ENCODE measurements around the gene LOXHD1.

LOXHD1 gene

DNA sequence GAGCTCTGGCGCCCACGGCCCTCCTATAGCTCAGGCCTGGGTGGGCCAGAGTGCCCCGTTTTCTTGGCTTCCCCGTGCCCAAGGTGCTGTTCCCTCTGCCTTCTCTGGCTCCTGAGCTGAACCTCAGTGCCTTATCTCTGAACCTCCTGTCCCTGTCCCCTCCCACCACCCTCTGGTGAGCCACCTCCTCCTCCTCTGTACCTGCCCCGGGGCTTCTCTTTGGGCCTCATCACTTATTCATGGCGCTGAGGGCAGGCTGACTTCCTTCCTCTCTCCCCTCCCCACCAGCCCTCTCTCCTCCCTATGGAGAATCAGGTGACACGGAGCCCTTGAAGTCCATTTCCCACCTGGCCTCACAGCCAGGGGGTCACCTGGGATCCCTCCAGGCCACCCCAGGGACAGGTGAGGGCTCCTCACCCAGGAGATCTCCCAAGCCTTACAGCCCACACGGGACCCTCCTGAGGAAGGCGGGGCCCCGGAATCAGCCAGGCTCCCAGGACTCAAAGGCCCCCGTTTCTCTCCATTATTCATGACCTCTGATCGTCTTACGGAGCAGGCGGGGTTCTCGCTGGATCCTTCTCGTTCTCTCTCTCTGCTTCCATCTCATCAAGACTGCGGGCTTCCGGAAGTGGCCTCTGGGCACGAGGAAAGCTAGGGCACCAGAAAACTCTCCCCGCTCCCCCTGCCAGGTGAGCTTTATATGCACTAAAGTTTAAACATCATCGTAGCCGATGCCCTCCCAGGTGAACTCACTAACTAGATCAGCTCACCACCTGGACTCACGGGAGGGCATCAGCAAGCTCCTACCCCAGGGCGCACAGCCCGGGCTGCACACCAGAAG lies at the start of gene LOXHD1:
TSS of gene LOXHD1 (minus strand) at position 106 of the 841 bp plus-strand sequence. CDS start 187 bp downstream, outside the sequence.
- DNase-seq, result no peak

DNA sequence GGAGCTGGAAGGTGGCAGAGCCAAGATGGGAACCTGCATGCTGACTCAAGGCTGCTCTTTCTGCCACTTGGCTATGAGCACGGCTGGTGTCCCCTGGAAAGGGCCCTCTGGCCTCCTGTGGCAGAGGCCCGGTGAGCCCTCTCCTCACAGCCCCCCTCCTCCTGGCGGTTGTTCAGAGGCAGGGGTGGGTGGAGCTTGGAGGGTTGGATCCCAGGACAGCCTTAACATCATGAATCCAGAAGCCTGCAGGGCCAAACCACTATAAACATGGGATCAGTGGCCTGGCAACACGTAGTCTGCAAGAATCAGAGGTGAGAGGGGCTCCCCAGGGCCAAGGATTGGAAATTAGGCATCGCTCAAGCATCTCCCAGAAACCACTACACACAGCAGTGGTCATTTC lies 48.5 kb upstream of the LOXHD1 start:
- DNase-seq, result no peak

DNA sequence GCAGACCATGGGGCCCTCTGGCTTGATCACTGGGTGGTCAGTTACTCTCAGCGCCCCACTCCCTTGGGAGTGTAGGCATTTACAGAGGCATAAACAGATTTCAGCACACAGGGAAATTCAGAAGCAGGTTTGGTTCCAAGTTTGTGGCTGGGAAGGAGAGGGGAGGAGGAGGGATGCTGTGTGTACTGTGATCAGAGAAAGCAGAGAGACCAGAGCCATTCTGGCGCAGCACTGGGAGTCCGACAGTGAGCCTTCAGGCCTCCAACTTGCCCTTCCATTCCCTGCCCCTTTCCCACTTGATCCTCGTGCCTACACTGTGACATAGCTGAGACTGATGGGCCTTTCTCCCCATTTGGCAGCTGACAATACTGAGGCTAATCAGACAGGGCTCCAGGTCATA lies 47.8 kb upstream of the LOXHD1 start:
- no peak for DNase-seq

GRCh38 chr18:46704189-46704588 lies 47.2 kb upstream of the LOXHD1 start:
- DNase-seq, result no peak

DNA sequence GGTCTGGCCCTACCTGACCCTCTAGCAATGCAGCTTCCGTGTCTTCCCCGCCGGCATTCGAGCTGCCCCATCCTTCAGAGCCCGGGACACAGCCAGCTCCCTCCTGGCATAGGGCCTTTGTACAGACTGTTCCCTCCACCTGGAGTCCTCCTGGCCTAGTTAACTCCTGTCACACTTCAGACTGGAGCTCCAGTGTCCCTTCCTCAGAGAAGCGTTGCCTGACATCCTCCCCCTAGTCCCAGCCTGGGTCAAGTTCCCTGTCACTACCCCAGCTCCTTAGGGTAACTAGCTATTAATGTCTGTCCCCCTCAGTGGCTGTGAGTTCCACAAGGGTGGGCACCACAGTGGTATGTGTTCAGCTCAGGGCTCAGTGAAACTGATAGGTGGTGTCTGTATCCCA lies 45.5 kb upstream of the LOXHD1 start:
- DNase-seq, result no peak

DNA sequence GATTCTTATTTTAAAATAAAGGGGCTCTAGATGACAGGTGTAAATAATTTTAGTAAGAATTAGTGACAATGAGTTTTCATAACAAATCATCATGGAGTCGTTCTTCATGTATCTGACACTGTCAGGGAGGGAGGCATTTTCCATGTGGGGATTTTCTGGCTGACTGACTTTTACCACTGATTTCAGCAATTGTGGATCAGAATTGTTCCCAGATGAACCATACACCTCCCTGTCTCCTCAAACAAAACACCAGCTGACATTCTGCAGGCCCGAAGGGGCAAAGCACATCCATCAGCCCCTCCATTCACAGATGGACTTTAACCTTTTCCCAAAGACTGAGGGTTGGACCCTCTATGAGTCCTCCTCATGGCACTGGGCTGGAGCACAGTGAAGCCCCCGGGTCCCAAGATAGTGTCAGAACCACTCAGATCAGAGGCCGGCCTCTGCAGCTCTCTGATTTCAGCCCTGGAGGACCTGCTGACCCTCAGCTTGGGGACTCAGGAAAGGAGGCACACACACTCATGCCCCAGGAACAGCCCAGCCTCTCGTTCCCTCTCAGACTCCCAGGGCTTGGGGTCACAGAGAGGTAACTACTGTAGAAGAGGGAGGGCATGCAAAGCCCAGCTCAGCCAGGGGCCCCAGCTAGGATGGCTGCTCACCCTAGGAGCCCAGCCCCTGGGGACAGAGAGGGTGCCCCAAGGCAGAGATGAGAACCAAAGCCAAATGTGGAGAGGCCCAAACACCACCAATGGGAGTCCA lies 43.2 kb upstream of the LOXHD1 start:
- no peak for DNase-seq

- DNase-seq, result no peak
These were observed 39.7 kb upstream of the LOXHD1 start for GRCh38 chr18:46696702-46697101.

- DNase-seq, result no peak
These were observed 39.2 kb upstream of the LOXHD1 start for GRCh38 chr18:46696268-46696667.

DNA sequence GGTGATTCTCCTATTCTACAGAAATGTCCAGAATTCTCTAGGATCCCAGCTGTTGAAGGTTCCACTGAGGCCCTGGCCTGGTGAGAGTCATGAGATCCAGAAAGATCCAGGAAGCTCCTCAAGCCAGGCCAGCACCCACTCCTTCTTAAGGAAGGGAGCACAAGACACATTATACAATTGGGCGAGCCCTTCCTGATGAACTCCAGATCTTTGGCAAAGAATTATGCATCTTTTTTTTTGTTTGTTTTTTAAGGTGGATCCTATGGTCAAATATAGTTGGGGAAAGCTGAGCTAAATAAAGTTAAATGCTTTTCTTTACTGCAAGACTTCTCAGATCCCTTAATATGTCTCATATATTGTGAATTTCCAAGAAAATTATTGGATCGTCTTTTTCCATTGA lies 37.0 kb upstream of the LOXHD1 start:
- no peak for DNase-seq

DNA sequence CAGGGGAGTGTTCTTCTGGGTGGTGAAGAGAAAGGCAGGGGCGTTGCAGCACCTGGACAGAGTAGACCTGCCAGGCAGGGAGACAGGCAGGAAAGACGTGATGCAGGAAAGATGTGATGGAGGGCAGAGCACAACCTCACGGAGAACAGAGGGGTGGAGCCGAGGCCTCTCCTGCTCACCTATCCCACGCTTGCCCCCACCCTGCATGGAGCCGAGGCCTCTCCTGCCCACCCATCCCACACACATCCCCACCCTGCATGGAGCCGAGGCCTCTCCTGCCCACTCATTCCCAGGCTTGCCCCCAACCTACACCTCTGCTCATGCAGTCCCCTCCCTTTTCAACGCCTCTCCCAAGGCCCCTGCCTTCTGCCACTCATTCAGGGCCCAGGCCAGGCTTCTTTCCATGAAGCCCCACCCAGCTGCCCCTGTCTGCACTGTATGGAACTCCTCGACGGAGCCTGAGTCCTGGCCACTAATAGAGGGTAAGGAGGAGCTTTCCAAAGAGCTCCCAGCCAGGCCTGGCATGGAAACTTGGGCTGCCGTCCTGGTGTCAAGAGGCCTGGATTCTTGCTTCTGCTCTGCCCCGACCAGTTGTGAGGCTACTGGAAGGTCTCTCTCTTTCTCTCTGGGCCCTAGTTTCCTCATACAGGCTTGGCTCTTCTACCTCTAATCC lies 32.0 kb upstream of the LOXHD1 start:
- DNase-seq, result no peak

DNA sequence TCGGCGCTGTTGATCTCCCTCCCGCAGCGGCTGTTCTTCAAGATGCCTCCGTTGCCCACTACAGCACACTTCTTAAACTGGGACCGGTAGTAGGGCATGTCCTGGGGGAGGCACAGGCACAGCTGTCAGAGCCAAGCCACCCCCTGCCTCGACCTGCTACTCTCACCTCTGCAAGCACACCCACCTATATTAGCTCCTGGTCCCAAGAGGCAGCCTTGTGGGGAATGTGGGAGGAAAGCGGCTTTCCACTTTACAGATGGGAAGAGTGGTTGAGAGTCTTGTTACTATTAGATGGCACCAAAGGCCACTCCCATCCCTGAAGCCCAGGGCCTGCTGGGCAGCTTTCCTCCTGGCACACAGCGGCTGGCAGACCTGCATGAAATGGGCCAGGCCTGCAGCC lies 29.2 kb upstream of the LOXHD1 start:
- DNase-seq, result no peak

DNA sequence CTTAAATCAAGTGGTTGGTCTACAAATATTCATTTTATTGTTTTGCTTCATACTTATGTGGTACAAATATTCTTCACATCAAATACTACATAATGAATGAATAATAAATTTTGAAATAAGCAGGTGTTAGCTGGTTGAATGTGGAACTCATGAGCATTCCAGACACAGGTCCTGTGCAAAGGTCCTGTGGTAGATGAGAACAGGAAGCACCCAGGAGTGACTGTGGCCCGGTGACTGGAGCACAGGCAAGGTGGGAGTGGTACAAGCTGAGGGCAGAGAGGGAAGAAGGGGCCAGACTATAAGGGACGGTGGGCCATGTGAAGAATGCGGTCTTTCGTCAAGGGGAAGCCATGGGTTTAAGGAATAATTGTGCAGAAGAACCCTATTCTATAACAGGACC lies 26.2 kb upstream of the LOXHD1 start:
- no peak for DNase-seq

- no peak for DNase-seq
These were observed 24.0 kb upstream of the LOXHD1 start for GRCh38 chr18:46680784-46681695.

DNA sequence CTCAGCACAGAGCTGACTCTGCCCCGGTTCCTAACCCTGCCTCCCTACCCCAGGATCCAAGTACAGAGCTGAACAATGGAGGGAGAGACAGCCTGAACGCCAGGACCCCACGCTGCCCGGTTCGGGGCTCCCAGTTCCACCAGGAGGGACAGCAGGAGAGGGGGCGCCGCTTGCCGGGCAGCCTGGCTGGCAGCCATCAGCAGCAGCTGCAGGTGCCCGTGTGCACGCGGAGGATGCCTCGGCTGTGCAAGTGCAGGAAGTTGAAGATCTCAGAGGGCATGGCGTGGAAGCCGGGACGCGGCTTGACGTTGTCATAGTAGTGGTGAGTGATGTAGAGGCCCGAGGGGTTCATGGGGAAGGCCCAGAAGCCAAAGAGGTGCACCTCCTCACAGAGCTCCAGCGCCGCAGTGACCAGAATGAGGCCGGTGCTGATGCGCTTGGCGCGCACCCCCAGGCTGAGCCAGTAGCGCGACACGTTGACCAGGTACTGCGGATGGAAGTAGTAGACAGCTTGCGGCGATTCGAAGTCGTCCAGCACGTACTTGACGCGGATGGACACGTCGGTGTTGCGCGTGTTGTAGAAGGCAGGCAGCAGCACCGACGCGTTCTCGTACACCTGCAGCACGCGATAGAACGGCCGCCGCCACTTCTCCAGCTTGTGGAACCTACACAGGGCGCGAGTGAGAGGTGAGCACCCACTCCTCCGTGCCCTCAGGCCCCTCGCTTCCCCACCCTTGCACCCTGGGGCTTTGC lies 23.0 kb upstream of the LOXHD1 start:
- no peak for DNase-seq

DNA sequence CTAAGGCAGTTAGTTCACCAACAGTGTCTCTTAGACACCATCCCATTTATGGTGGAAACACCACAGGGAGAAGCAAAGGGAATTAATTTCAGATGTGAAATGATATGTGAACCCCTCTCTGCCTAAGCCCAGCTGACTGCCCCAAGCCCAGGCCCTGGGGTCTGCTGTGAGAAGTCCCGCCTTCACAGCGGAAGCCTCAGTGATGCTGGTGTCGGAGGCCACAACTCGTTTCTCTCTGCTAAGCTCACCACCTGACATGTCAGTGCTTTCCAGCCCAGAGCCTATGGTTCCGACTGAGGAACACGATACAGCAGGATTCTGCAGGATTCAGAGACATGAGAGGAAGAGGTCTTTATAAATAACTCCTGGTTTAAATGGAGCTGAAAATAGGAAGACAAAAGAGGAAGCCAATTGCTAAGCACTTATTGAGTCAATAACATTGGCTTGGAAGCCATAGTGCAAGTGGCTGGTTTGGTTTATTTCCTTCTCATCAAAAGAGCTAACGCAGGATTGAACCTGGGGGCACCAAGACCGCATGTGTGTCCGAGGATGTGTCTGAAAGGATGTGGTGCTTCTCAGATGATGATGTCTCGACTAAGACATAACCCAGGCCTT lies 21.9 kb upstream of the LOXHD1 start:
- DNase-seq, result no peak

DNA sequence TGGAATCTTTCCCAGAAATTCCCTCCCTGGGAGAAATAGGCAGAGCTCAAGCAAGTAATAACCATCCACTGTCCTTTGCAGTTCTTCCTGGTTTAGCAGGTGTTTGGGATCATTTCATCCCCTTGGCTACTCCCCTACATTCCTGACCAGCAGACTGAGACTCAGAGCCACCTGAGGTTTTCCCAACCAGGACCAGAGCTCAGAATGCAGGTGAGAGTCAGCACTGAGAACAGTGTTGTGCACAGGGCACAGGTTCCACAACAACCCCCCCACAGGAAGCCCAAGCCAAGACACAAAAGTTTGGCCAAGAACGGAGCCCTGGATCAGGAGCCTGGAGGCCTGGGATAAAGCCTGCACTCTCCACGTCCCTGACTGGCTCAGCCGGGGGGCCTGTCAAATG lies 21.0 kb upstream of the LOXHD1 start:
- no peak for DNase-seq

DNA sequence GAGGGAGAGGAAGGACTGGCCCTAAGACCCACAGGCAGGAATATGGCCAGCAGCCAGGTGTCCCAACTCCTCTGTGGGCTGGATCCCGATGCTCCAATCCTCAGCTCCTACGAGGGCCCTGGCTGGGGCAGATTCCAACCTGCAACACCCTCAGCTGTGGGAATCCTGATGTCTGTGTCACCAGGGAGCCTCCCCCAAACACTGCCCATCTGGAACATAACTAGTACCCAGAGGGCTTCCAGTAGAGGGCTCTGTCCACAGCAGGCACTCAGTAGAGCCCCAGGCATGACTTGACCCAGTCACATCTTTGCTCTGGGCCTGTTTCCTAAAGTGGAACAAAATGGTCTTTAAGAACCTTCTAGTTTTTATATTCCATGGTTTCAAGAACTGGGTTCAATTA lies 20.6 kb upstream of the LOXHD1 start:
- DNase-seq, result no peak

DNA sequence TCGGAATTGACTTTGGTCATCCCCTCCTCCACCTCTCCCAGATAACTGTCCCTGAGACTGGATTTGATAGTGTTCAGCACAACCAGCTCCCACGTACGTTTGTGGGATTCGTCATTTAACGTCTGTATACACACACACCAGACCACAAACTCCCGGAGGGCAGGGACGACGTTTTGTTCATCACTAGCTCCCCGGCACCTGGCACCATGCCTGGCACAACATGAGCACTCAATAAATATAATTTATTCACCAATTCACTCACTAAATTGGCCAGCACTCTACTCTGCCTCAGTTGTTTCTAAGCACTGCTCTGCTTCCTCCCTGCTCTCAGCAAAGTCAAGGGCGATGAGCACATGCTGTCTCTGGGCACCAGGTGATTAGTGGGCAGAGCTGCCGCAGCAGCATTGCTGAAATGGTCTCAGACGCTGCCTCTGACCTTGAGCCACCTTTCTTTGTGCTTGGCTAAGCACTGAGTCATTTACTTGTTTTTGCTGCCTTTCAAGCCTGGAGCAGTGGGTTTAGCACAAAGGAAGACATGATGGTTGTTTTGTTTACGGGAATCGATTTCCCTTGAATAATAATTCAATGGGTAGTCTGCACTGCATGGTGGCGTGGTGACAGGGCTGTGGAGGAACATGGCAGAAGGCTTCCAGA lies 19.3 kb upstream of the LOXHD1 start:
- DNase-seq, result no peak

GRCh38 chr18:46675112-46675511 lies 18.1 kb upstream of the LOXHD1 start:
- no peak for DNase-seq

DNA sequence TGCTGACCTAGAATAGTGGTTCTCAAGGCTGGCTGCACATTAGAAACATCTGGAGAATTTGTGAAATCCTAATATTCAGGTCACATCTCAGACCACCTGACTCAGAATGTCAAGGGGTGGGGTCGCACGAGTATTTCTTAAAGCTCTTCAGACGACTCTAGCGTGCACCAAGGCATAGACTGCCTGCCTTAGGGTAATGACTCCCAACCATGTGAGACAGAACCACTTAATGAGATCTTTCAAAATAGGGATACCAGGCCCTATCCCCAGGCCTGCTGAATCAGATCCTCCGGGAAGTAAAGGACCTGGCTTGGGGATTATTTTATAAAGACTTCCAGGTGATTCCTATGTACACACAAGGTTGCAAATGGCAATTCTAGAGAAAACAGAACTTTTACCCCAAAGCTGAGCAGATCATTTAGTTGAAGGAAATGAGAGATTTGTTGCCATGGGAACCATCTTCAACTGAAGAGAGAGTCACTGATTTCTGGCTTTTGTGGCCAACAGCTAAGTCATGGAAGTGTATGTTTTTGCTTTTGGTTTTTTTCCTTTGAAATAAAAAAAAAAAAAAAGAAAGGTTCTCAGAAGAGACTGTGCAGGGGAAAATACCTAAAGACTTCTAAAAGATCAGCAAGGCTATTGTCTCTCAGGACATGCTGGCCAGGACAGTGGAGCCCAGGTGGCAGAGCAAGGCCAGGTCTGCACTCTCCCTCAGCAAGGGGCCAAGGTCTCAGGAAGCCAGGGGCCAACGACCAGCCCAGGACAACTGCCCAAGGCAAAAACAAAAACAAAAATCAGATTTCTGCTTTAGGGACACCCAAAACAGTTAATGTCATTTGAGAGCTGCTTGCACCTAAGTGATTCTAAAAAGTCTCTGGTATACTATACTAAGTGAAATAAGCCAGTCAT lies 15.3 kb upstream of the LOXHD1 start:
- DNase-seq, result no peak
